Dendritic cell treated with granulocyte-macrophage colony-stimulating factor and Interleukin-4, amounts not matched to agents 40 ng/mL and 50 ng/mL, for 4 days (primary cell): ENCODE measurements around the gene KLHL33.

ENCODE experiments used
- H3K27ac Mint-ChIP-seq: one replicate; pipeline ENCODE4 v1.8.0; 2022; ENCODE audit warnings: mild to moderate bottlenecking, mixed read lengths
- H3K27me3 Mint-ChIP-seq: one replicate; pipeline ENCODE4 v1.8.0; 2022; ENCODE audit warnings: mild to moderate bottlenecking, mixed read lengths
- H3K36me3 Mint-ChIP-seq: one replicate; pipeline ENCODE4 v1.8.0; 2022; ENCODE audit warnings: low read depth, mixed read lengths
- H3K4me1 Mint-ChIP-seq: one replicate; pipeline ENCODE4 v1.8.0; 2022; ENCODE audit warnings: low read depth, mixed read lengths
- H3K4me3 Mint-ChIP-seq: one replicate; pipeline ENCODE4 v1.8.0; 2022; ENCODE audit warnings: mild to moderate bottlenecking, moderate library complexity, mixed read lengths
- H3K9me3 Mint-ChIP-seq: one replicate; pipeline ENCODE4 v1.8.0; 2022; ENCODE audit warnings: mixed read lengths
- intact Hi-C: fragments of 100-400 bp; cut with micrococcal nuclease; formaldehyde crosslinking; loops from one replicate; pipeline ENCODE4 v1.15.0; 2022

The KLHL33 gene

DNA sequence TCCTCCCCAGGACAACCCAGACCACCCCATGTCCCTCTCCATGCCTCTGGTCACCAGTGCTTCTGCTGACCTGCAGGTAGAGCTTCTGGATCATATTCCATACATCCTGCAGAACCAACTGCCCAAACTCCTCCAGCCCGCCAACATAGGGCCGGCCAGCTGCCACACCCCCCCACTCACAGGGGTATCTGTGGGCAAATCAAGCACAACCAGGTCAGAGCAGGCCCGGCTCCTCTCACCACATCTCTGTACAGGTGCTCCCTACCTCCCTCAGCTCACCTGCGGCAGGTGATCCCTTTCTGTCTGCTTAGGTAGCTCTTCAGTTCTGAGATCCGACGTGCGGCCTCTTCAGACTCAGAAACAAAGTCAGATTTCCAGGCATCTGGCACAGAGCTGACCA is 51.6 kb downstream of the KLHL33 start:
- peaks cover 7% of the 10 kb centered on the region for H3K9me3 Mint-ChIP-seq
- peaks cover 98% of the 10 kb centered on the region for H3K36me3 Mint-ChIP-seq
- no peak overlapping the region for H3K4me3 Mint-ChIP-seq
- H3K27ac Mint-ChIP-seq: peak overlapping the region; percentile 7
- H3K27me3 Mint-ChIP-seq: no peaks in the 10 kb centered on the region
- intact Hi-C loops: no loop called here
- peaks cover 18% of the 10 kb centered on the region for H3K4me1 Mint-ChIP-seq

DNA sequence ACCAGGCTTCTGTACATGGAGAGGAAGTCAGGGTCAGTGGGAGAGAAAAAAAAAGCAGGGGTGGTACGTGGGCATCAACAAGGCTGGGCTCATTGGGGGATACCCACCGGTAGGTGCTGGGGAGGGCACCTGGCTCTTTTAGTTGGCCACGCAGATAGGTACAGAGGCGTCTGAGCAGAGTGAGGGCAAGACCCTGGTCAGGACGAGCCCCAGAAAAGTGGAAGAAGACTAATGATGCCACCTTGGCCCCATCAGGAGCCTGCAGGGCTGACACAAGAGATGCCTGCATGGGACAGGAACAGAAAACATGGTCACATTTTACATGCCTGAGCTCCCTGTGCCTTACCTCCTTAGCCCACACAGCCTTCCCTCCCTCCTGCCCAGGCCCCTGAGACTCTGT is 52.3 kb downstream of the KLHL33 start:
- H3K27ac Mint-ChIP-seq: no peak overlapping the region
- peaks cover 7% of the 10 kb centered on the region for H3K9me3 Mint-ChIP-seq
- peaks cover 98% of the 10 kb centered on the region for H3K36me3 Mint-ChIP-seq
- H3K4me3 Mint-ChIP-seq: no peak overlapping the region
- peaks cover 13% of the 10 kb centered on the region for H3K4me1 Mint-ChIP-seq
- H3K27me3 Mint-ChIP-seq: no peaks in the 10 kb centered on the region
- intact Hi-C loops: no loop called here

DNA sequence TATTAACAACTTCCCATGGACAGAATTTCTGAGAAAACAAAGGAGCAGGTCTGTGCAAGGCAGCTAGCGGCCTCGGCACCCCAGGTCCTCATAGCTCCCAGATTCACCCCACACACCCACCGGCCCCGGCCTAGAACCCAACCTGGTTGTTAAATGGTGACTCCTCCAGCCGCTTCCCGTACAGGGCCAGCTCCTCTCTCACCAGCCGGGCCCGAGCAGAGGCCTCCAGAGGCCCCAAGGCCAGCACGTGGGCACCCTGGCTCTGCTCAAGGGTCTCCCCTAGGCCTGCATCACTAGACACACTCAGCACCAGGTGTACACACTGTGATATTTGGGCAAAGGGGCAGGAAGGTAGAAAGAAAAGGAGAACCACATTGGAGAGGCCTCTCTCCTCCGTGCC is 52.9 kb downstream of the KLHL33 start:
- Mint-ChIP-seq H3K36me3 (peaks cover 98% of the 10 kb centered on the region), H3K4me1 (peaks cover 7% of the 10 kb centered on the region)

DNA sequence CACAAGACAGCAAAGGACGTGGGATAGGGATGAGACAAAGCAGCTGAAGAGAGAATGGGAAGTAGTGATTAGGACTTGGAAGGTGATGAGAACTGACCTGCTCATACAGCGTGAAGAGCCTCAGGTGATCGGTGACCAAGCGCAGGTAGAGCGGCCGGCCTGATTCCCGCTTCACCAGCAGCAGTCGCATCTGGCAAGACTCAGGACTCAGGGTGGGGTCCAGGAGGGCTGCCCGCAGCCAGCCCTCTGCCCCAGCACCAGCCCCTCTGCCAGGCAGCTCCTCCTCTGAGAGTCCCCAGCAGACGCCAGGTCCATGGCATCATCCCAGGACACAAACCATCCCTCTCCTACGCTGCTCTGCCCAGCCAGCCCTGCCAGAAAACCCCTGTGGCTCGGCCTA is 53.4 kb downstream of the KLHL33 start:
- Mint-ChIP-seq H3K4me3 (no peak overlapping the region), H3K27me3 (no peaks in the 10 kb centered on the region), H3K27ac (no peak overlapping the region), H3K36me3 (peaks cover 98% of the 10 kb centered on the region), H3K9me3 (no peaks in the 10 kb centered on the region), H3K4me1 (peaks cover 2% of the 10 kb centered on the region)
- intact Hi-C loops: no loop called here

More for the DNA sequence above, 52.9 kb downstream of the KLHL33 start:
- no peak overlapping the region for H3K4me3 Mint-ChIP-seq
- no peaks in the 10 kb centered on the region for H3K27me3 Mint-ChIP-seq
- H3K27ac Mint-ChIP-seq: no peak overlapping the region
- intact Hi-C loops: no loop called here
- peaks cover 4% of the 10 kb centered on the region for H3K9me3 Mint-ChIP-seq

DNA sequence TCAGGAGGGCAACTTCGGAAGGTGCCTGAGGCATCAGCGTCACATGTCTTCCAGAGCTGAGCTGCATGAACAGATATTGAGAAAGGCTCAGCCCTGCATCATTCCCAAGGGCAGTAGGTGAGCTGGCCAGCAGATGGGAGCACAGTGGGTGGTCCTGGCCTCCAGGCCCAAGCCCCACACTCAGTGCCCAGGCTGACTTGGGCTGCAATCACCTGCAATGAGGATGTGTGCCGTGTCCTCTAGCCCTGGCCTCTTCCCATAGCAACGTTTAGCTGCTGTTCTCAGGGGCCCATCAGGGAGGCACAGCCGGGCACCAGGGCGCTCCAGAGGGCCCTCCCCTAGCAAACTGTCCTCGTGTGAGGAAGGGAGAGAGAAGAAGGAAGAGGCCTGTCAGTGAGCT is 54.6 kb downstream of the KLHL33 start:
- H3K4me1 Mint-ChIP-seq: no peaks in the 10 kb centered on the region
- H3K9me3 Mint-ChIP-seq: no peaks in the 10 kb centered on the region
- peaks cover 98% of the 10 kb centered on the region for H3K36me3 Mint-ChIP-seq
- H3K27ac Mint-ChIP-seq: no peak overlapping the region
- intact Hi-C loops: no loop called here
- no peak overlapping the region for H3K4me3 Mint-ChIP-seq
- H3K27me3 Mint-ChIP-seq: no peaks in the 10 kb centered on the region

DNA sequence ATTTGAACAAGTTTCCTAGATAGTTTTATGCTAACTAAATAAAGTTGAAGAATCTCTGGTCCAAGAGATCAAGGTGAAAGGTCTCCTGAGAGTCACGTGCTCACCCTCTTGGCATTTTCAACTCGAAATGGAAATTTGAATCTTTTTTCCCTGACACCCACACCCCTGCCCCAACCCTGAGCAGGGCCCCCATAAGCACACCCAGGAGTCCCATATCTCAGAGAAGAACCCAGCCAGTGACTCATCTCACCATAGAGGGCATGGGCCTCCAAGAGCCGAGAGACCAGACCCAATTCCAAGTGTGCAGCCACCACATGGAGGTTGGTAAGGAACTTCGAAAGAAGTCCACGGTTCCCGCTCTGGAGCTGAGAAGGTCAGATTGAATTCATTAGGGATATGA is 55.3 kb downstream of the KLHL33 start:
- Mint-ChIP-seq H3K36me3 (peaks cover 98% of the 10 kb centered on the region), H3K4me3 (no peak overlapping the region), H3K27me3 (no peaks in the 10 kb centered on the region), H3K9me3 (no peaks in the 10 kb centered on the region), H3K27ac (no peak overlapping the region), H3K4me1 (no peaks in the 10 kb centered on the region)
- intact Hi-C loops: no loop called here

DNA sequence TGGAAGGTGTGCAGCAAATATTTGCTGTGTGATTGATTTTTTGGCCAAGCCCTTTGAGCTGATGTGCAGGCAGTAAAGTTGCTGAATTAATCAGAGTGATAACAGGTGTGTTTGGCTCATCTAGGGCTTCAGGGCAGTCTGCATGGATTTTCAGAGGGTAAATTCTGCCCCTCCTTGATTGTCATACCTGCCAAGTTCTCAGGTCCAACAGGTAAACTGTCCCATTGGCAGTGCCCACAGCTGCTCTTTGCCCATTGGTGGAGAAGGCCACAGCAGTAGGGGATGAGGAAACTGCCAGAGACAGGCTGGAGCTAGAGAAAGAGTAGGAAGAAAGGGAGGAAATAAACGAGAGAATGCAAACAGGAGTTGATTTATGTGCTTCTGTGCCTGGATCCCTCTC is 56.2 kb downstream of the KLHL33 start:
- H3K27me3 Mint-ChIP-seq: no peaks in the 10 kb centered on the region
- H3K9me3 Mint-ChIP-seq: no peaks in the 10 kb centered on the region
- H3K36me3 Mint-ChIP-seq: peaks cover 100% of the 10 kb centered on the region
- H3K4me3 Mint-ChIP-seq: no peak overlapping the region
- no peaks in the 10 kb centered on the region for H3K4me1 Mint-ChIP-seq
- H3K27ac Mint-ChIP-seq: no peak overlapping the region
- intact Hi-C loops: no loop called here

DNA sequence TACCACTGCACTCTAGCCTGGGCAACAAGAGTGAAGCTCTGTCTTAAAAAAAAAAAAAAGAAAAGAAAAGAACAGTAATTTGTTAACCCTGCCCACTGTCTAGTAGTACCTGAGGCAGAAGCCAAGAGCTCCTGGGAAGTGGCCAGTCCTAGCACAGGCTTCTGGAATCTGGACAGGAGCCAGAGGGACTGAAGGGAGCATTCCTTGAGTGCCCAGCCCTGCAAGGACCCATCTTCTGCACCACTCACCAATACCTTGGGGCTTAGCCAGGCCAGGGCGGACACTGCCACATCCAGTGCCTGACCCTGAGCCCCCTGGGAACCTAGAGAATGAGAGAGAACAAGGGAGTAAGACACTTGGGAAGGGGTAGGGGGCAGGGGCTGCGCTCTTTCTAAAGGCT is 58.8 kb downstream of the KLHL33 start:
- H3K36me3 Mint-ChIP-seq: peaks cover 100% of the 10 kb centered on the region
- H3K27me3 Mint-ChIP-seq: no peaks in the 10 kb centered on the region
- H3K9me3 Mint-ChIP-seq: no peaks in the 10 kb centered on the region
- H3K4me1 Mint-ChIP-seq: no peaks in the 10 kb centered on the region
- H3K4me3 Mint-ChIP-seq: no peak overlapping the region
- intact Hi-C loops: no loop called here
- H3K27ac Mint-ChIP-seq: no peak overlapping the region

DNA sequence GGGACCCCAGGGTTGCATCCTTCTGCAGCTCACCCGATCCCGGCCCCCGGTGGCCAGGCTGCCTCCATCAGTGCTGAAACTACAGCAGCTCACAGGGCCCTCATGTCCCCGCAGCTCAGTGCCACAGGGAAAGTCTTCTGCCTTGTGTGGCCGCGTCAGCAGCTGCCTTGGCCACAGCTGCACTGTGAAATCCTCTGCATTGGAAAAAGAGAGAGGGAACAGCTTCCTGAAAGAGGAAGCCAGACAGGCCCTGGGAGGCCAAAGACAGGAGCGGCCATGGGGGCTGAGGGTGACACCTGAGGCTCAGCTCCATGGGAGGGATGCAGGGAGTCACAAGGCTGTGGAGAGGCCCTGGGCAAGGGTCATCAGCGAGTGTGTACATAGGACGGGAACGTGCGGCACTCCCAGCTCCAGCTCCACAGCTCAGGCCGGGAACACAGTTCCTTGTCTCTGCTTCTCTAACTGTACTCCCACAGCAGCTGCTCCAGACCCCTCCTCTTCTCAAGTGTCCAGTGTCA is 59.8 kb downstream of the KLHL33 start:
- peak overlapping the region; percentile 20 for H3K27ac Mint-ChIP-seq
- H3K27me3 Mint-ChIP-seq: no peaks in the 10 kb centered on the region
- no peaks in the 10 kb centered on the region for H3K9me3 Mint-ChIP-seq
- peaks cover 100% of the 10 kb centered on the region for H3K36me3 Mint-ChIP-seq
- H3K4me1 Mint-ChIP-seq: no peaks in the 10 kb centered on the region
- H3K4me3 Mint-ChIP-seq: no peak overlapping the region
- intact Hi-C loops: no loop called here
